B cell (primary cell): ENCODE measurements around the gene NUMA1. TPM values are rescaled to one million over a fixed set of nuclear protein-coding genes. Genes with fewer than 3 reads are reported as not detected.

Experiments used
- ATAC-seq: fragments of 200-7000 bp; cut with Tn5 transposase; one replicate; pipeline ENCODE4 v1.10.0; 2021; ENCODE audit warnings: low read depth, mild to moderate bottlenecking, moderate number of reproducible peaks, moderate library complexity
- CTCF ChIA-PET: fragments of 350-600 bp; sonication (Branson Sonifier 250); formaldehyde crosslinking; loops from one replicate; lab custom pipeline; 2021; ENCODE audit warnings: antibody characterized with exemption, inconsistent platforms; lab: Charles Lee
- POLR2A ChIA-PET: fragments of 350-600 bp; sonication (Branson Sonifier 250); formaldehyde crosslinking; loops from one replicate; lab custom pipeline; 2021; ENCODE audit warnings: antibody characterized with exemption; lab: Charles Lee
- DNase-seq: peaks from one replicate; pipeline ENCODE4 v3.0.0; 2013
- H2AFZ ChIP-seq: 2 replicates; pipeline ENCODE4 v1.6.1; 2012; ENCODE audit warnings: mild to moderate bottlenecking, low read depth, low read length; ENCODE audit not compliant: insufficient read depth, poor library complexity, severe bottlenecking
- H3K27ac ChIP-seq, 2 donors: 1 replicate in 1 of 2; 2 replicates in 1 of 2; pipeline ENCODE4 v1.5.1; 2012 to 2013; ENCODE audit warnings: low read length in 2 of 2, mild to moderate bottlenecking in 2 of 2, moderate library complexity in 1 of 2
- H3K27me3 ChIP-seq, 4 experiments: fragments of 200-600 bp in 1 of 4; sonication (generic) in 1 of 4; replicated peaks in 1 of 4; 1 replicate in 2 of 4; 2 replicates in 2 of 4; pipeline versions ENCODE4 v1.6.1 to v1.7.0; 2013 to 2016; ENCODE audit warnings: low read length in 3 of 4, mild to moderate bottlenecking in 2 of 4, mixed read lengths in 1 of 4, moderate library complexity in 1 of 4; ENCODE audit not compliant: insufficient read depth in 4 of 4, control insufficient read depth in 3 of 4; ENCODE audit errors: control extremely low read depth in 1 of 4
- H3K36me3 ChIP-seq, 2 experiments: replicated peaks in 1 of 2; 1 replicate in 1 of 2; 2 replicates in 1 of 2; pipeline versions ENCODE4 v1.6.1 to v1.7.1; 2013; ENCODE audit warnings: low read length in 1 of 2; ENCODE audit not compliant: insufficient read depth in 2 of 2, control insufficient read depth in 1 of 2; ENCODE audit errors: control extremely low read depth in 1 of 2, extremely low read depth in 1 of 2
- H3K4me1 ChIP-seq, 2 donors: fragments of 200-600 bp in 1 of 2; sonication (generic) in 1 of 2; 1 replicate in 1 of 2; 2 replicates in 1 of 2; pipeline versions ENCODE4 v1.5.1 to v1.6.1; 2013 to 2017; ENCODE audit warnings: low read length in 2 of 2; ENCODE audit not compliant: control insufficient read depth in 2 of 2, insufficient read depth in 2 of 2
- H3K4me2 ChIP-seq: replicated peaks from 2 replicates; pipeline ENCODE3; 2012; ENCODE audit warnings: mild to moderate bottlenecking, low read depth, low read length; ENCODE audit not compliant: poor library complexity, severe bottlenecking
- H3K4me3 ChIP-seq, 5 experiments: fragments of 200-600 bp in 1 of 5; sonication (generic) in 1 of 5; 1 replicate in 3 of 5; 2 replicates in 2 of 5; pipeline versions ENCODE4 v1.5.1 to v1.7.0; 2011 to 2016; ENCODE audit warnings: low read length in 4 of 5, mild to moderate bottlenecking in 4 of 5, low read depth in 2 of 5, control low read depth in 1 of 5, moderate library complexity in 1 of 5; ENCODE audit not compliant: insufficient read depth in 1 of 5; ENCODE audit errors: control extremely low read depth in 1 of 5, extremely low read depth in 1 of 5
- H3K79me2 ChIP-seq: fragments of 200-600 bp; sonication (generic); one replicate; pipeline ENCODE4 v1.6.0; 2016; ENCODE audit warnings: low read length; ENCODE audit not compliant: control insufficient read depth, insufficient read depth
- H3K9ac ChIP-seq: fragments of 200-600 bp; sonication (generic); 2 replicates; pipeline ENCODE4 v1.6.1; 2017; ENCODE audit warnings: mild to moderate bottlenecking, low read length, moderate library complexity
- H3K9me3 ChIP-seq, 3 donors: one replicate each; pipeline versions ENCODE4 v1.6.1 to v1.7.1; 2013; ENCODE audit warnings: low read length in 2 of 3; ENCODE audit not compliant: control insufficient read depth in 2 of 3, insufficient read depth in 1 of 3; ENCODE audit errors: control extremely low read depth in 1 of 3
- H4K20me1 ChIP-seq: 2 replicates; pipeline ENCODE4 v1.6.0; 2012; ENCODE audit warnings: mild to moderate bottlenecking, low read length; ENCODE audit not compliant: insufficient read depth, control insufficient read depth, poor library complexity, severe bottlenecking
- H3K27ac Mint-ChIP-seq: one replicate; pipeline ENCODE4 v1.8.0; 2021; ENCODE audit warnings: mixed read lengths
- H3K27me3 Mint-ChIP-seq: one replicate; pipeline ENCODE4 v1.8.0; 2021; ENCODE audit warnings: mixed read lengths
- H3K4me1 Mint-ChIP-seq: one replicate; pipeline ENCODE4 v1.8.0; 2021; ENCODE audit warnings: mixed read lengths
- H3K4me3 Mint-ChIP-seq: one replicate; pipeline ENCODE4 v1.8.0; 2021; ENCODE audit warnings: mixed read lengths
- H3K9me3 Mint-ChIP-seq: one replicate; pipeline ENCODE4 v1.8.0; 2022; ENCODE audit warnings: mixed read lengths; ENCODE audit not compliant: insufficient read depth
- EZH2 ChIP-seq: IDR thresholded peaks from 2 replicates; pipeline ENCODE4 v1.6.1; 2012; ENCODE audit warnings: borderline replicate concordance, low read depth, mild to moderate bottlenecking, moderate library complexity, low read length; ENCODE audit not compliant: insufficient read depth, poor library complexity, severe bottlenecking
- WGBS: methylation state at CpG from one replicate; pipeline ENCODE4 v1.1.5; 2013; ENCODE audit warnings: missing lambda C conversion rate; ENCODE audit not compliant: insufficient coverage; 5-methylcytosine and 5-hydroxymethylcytosine counted together
- intact Hi-C: fragments of 100-400 bp; cut with micrococcal nuclease; formaldehyde crosslinking; loops from one replicate; pipeline ENCODE4 v1.10.0; 2022
- polyA plus RNA-seq: library from polyadenylated mRNA; depleted of rRNA; stranded (reverse); fragments of >200 nt; gene quantifications from 2 replicates; pipeline ENCODE4 v1.2.3, GENCODE V29; 2012
- total RNA-seq, 2 donors: library from RNA; stranded (reverse); fragments of 120-200 nt in 1 of 2; gene quantifications; 1 replicate in 1 of 2; 2 replicates in 1 of 2; pipeline versions ENCODE4 v1.2.3 to v1.2.4, GENCODE V29; 2013 to 2022
- TF ChIP-seq, protein P1 (sequence below): fragments of 200-600 bp; IDR thresholded peaks from one replicate; pipeline ENCODE4 v1.8.0; 2022; ENCODE audit warnings: antibody characterized with exemption, mild to moderate bottlenecking

Gene NUMA1
- total and polyA plus RNA-seq, 2 donors (not counting 1 experiment from before 2014, with no cell fraction given): 186 to 300 TPM

DNA sequence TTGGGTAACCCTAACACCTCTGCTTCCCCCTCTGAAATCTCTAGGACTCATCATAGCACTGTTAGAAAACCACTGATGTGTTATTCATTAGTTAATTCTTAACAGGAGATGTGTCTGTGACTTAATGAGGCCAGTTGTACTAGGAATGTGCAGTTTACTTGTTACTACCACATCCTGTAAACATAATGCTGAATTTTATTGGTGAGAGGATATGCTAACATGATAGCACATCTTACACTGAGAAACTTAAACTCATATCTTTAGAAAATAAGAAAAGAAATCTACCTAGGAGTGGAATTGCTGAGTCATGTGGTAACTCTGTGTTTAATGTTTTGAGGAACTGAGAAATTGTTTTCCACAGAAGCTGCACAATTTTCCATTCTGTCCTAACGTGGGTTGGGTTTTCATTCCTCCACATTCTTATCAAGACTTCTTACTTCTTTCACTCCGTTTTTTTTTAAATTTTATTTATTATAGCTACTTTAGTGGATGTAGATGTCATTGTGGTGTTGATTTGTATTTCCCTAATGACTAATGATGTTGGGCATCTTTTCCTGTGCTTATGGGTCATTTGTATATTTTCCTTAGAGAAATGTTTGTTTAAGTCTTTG lies 117.8 kb downstream of the NUMA1 start:
- Histone ChIP-seq H3K79me2 (peaks cover 6% of the 10 kb centered on the region), H3K36me3 (peaks cover 3 to 33% of the 10 kb centered on the region in 2 experiments), H3K4me1 (peaks cover 5 to 7% of the 10 kb centered on the region in 2 donors), H3K9me3 (no peaks in the 10 kb centered on the region), H3K9ac (no peak overlapping the region), H3K4me2 (peak overlapping the region; percentile 11), H4K20me1 (no peaks in the 10 kb centered on the region), H2AFZ (no peak overlapping the region), H3K27me3 (no peaks in the 10 kb centered on the region), H3K27ac (no peak overlapping the region), H3K4me3 (no peak overlapping the region)
- DNase-seq (no peak), ATAC-seq (peak; percentile 33)
- H3K27me3 Mint-ChIP-seq: no peaks in the 10 kb centered on the region
- TF ChIP-seq EZH2: no peak
- TF ChIP-seq, protein P1, sequence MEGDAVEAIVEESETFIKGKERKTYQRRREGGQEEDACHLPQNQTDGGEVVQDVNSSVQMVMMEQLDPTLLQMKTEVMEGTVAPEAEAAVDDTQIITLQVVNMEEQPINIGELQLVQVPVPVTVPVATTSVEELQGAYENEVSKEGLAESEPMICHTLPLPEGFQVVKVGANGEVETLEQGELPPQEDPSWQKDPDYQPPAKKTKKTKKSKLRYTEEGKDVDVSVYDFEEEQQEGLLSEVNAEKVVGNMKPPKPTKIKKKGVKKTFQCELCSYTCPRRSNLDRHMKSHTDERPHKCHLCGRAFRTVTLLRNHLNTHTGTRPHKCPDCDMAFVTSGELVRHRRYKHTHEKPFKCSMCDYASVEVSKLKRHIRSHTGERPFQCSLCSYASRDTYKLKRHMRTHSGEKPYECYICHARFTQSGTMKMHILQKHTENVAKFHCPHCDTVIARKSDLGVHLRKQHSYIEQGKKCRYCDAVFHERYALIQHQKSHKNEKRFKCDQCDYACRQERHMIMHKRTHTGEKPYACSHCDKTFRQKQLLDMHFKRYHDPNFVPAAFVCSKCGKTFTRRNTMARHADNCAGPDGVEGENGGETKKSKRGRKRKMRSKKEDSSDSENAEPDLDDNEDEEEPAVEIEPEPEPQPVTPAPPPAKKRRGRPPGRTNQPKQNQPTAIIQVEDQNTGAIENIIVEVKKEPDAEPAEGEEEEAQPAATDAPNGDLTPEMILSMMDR: no peak
- intact Hi-C loops: no loop called here
- POLR2A ChIA-PET: interaction anchor here (0.6 kb wide), 1 partner anchor 111 kb away, joined by 4 read pairs; no protein-coding TSS in a partner anchor
- no peak overlapping the region for H3K4me3 Mint-ChIP-seq
- no CpG with 5 or more reads among the region's 2 CpGs for WGBS
- H3K27ac Mint-ChIP-seq: peak overlapping the region; percentile 64
- CTCF ChIA-PET: interaction anchor here (1.2 kb wide), 1 partner anchor 62 kb away, joined by 4 read pairs; no protein-coding TSS in a partner anchor
- H3K4me1 Mint-ChIP-seq: peaks cover 15% of the 10 kb centered on the region
- no peaks in the 10 kb centered on the region for H3K9me3 Mint-ChIP-seq

DNA sequence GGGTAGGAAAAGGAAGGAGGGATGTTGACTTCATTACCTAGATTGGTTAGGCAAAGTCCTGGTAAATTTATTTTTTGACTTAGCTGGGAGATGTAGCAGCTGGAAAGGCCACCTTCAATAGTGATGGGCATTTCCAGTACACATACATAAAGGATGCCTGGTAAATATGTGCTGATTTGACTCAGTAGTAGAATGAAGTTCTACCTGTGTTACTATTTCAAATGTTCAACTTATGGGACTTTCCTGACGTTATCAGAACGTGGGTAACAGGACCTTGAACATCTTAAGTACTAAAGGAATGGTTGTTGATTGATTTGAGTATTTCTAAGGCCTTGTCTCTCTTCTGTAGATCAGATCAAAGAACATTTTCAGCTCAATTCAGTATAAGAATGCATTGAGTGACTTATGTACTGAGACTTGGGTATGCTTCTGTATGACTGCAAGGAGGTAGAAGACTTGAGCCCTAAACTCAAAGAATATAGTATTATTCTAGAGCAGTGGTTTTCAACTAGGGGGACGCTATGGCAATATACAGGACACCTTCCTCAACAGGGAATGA lies 124.4 kb downstream of the NUMA1 start:
- Histone ChIP-seq H3K9ac (no peak overlapping the region), H3K4me1 (no peaks in the 10 kb centered on the region), H2AFZ (no peak overlapping the region), H3K27ac (no peak overlapping the region), H4K20me1 (peaks cover 32% of the 10 kb centered on the region), H3K4me3 (no peak overlapping the region), H3K36me3 (peaks cover 0 to 15% of the 10 kb centered on the region in 2 experiments), H3K9me3 (no peaks in the 10 kb centered on the region), H3K27me3 (no peaks in the 10 kb centered on the region), H3K4me2 (no peak overlapping the region), H3K79me2 (peaks cover 22% of the 10 kb centered on the region)
- ATAC-seq (no peak), DNase-seq (no peak)
- ChIA-PET POLR2A (no interaction called here), CTCF (no interaction called here)
- no peak overlapping the region for H3K27ac Mint-ChIP-seq
- no CpG with 5 or more reads among the region's 3 CpGs for WGBS
- intact Hi-C loops: no loop called here
- peaks cover 12% of the 10 kb centered on the region for H3K4me1 Mint-ChIP-seq
- no peaks in the 10 kb centered on the region for H3K9me3 Mint-ChIP-seq
- no peaks in the 10 kb centered on the region for H3K27me3 Mint-ChIP-seq
- no peak overlapping the region for H3K4me3 Mint-ChIP-seq
- no peak for TF ChIP-seq EZH2
- TF ChIP-seq, protein P1: no peak
